Rectal smooth muscle tissue (tissue), 1 donor: ENCODE measurements around the gene WNK2.

Experiments
- H3K27ac ChIP-seq: one replicate; pipeline ENCODE4 v1.7.0; 2013; ENCODE audit warnings: low read depth, low read length, inconsistent platforms
- H3K27me3 ChIP-seq: one replicate; pipeline ENCODE4 v1.7.0; 2013; ENCODE audit warnings: low read length; ENCODE audit not compliant: control insufficient read depth, insufficient read depth
- H3K36me3 ChIP-seq: one replicate; pipeline ENCODE4 v1.7.0; 2013; ENCODE audit warnings: low read length; ENCODE audit not compliant: control insufficient read depth, insufficient read depth
- H3K4me1 ChIP-seq: one replicate; pipeline ENCODE4 v1.7.0; 2013; ENCODE audit warnings: low read length; ENCODE audit not compliant: control insufficient read depth, insufficient read depth
- H3K4me3 ChIP-seq: one replicate; pipeline ENCODE4 v1.7.0; 2013; ENCODE audit warnings: low read length
- H3K9ac ChIP-seq: one replicate; pipeline ENCODE4 v1.7.0; 2013; ENCODE audit warnings: low read length

Gene WNK2

GRCh38 chr9:93254806-93255493, 71.0 kb downstream of the WNK2 start:
- H3K4me3 ChIP-seq = no peak overlapping the region
- no peaks in the 10 kb centered on the region for H3K4me1 ChIP-seq
- no peak overlapping the region for H3K27ac ChIP-seq
- H3K9ac ChIP-seq = no peak overlapping the region
- no peaks in the 10 kb centered on the region for H3K27me3 ChIP-seq
- peaks cover 14% of the 10 kb centered on the region for H3K36me3 ChIP-seq

DNA sequence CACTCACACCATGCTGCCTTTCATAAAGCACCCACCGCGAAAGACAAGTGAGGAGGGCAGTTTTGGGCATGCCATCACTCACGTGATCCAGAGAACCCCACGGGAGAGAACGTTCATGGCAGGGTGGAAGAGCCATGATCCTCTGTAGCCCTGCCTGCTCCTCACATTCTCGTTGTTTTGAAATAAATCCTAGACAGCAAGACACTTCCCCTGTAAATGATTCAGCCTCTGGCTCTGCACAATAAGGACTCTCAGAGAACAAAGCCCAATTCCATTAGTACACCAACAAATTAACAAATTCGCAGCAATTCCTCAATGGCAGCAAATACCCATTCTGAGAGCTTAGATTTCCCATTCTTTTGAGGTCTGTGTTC, 71.5 kb downstream of the WNK2 start:
- Histone ChIP-seq H3K27ac (no peak overlapping the region), H3K9ac (no peak overlapping the region), H3K27me3 (no peaks in the 10 kb centered on the region), H3K36me3 (peaks cover 12% of the 10 kb centered on the region), H3K4me3 (no peak overlapping the region), H3K4me1 (no peaks in the 10 kb centered on the region)

DNA sequence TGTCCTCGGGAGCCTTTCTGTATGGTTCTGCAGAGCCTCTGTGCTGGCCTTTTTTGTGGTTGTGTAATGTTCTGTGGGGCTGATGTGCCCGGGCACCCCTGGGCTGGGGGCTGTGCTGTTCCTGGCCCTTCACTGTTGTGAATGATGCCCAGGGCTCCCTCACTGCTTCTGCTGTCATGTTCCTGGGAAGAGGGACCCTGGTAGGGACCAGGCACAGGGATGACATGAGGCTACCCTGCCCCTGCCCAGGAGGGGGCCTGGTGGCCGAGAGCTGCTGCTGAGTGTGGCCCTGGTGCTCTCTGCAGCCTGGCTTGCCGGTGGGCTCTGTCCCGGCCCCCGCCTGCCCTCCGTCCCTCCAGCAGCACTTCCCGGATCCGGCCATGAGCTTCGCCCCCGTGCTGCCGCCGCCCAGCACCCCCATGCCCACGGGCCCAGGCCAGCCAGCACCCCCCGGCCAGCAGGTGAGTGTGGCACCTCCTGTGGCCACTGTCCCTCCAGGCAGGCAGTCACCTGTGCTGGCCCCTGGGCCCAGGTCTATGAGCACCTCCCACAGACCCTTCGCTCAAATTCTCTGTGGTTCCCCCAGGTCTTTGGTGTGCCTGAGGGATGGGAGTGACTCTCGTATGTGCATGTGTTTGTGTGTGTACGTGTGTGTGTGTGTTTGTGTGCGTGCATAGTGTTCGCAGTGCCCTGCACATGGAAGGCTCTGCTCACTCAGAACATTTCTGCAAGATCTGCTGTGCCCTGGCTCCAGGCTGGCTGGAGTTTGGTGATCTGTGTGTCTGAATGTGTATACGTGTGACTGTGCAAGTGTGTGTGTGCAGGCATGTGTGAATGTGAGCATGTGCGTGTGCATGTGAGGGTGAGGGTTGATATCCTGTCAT, 72.3 kb downstream of the WNK2 start:
- Histone ChIP-seq H3K27me3 (no peaks in the 10 kb centered on the region), H3K4me1 (no peaks in the 10 kb centered on the region), H3K27ac (no peak overlapping the region), H3K36me3 (peaks cover 12% of the 10 kb centered on the region), H3K4me3 (no peak overlapping the region), H3K9ac (no peak overlapping the region)

GRCh38 chr9:93256878-93257807, 73.2 kb downstream of the WNK2 start:
- peaks cover 12% of the 10 kb centered on the region for H3K36me3 ChIP-seq
- H3K4me3 ChIP-seq = no peak overlapping the region
- H3K9ac ChIP-seq = no peak overlapping the region
- no peaks in the 10 kb centered on the region for H3K4me1 ChIP-seq
- no peak overlapping the region for H3K27ac ChIP-seq
- no peaks in the 10 kb centered on the region for H3K27me3 ChIP-seq

DNA sequence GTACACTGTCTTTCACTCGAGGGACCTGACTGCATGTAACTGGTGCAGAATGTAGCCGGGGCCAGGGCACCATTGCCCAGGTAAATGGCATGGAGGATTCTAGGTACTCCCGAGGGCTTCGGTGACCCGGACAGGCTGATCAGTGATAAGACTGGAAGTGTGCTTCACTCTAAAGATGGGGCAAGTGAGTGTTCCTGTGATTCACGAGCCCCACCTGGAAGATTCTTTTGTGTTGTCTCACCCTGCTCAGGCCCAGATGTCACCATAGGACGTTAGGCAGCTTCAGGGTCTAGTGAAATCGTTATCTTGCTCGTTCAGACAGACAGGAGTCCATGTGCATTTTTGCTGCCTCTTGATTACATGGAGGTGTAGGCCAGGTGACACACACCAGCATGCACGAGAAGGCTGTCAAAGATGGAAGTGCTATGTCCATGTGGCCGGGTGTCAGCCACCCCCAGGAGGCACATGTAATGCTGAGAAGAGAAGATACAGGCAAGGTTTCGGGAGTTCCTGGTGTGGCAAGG, 73.9 kb downstream of the WNK2 start:
- H3K9ac ChIP-seq = no peak overlapping the region

DNA sequence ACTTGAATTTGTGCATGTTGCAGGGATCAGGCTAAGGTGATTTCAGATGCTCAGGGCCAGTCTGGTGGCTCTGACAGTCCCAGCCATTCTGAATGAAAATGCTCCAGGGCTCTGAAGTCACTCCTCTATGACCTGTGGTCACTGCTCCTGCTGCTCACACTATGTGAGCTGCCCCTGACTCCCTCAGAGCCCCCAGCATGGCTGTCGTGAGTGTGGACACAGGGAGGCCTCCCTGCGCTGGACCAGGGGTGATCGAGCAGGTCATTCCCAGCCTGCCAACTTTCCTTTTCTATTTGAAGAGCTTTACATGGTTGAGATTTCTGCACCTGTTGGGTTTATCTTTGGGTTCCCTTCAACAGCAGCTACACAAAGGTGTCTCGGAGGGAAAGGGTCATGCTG, 74.5 kb downstream of the WNK2 start:
- no peaks in the 10 kb centered on the region for H3K4me1 ChIP-seq
- H3K27me3 ChIP-seq = no peaks in the 10 kb centered on the region
- H3K9ac ChIP-seq = no peak overlapping the region
- H3K4me3 ChIP-seq = no peak overlapping the region
- peaks cover 8% of the 10 kb centered on the region for H3K36me3 ChIP-seq
- H3K27ac ChIP-seq = no peak overlapping the region

More for the DNA sequence above, 73.9 kb downstream of the WNK2 start:
- H3K27me3 ChIP-seq = no peaks in the 10 kb centered on the region
- no peak overlapping the region for H3K4me3 ChIP-seq
- no peak overlapping the region for H3K27ac ChIP-seq
- H3K36me3 ChIP-seq = peaks cover 10% of the 10 kb centered on the region
- no peaks in the 10 kb centered on the region for H3K4me1 ChIP-seq

- Histone ChIP-seq H3K27me3 (no peaks in the 10 kb centered on the region), H3K4me1 (no peaks in the 10 kb centered on the region), H3K4me3 (no peak overlapping the region), H3K36me3 (peaks cover 9% of the 10 kb centered on the region), H3K27ac (no peak overlapping the region), H3K9ac (no peak overlapping the region)
Observed at GRCh38 chr9:93258818-93259489, 75.0 kb downstream of the WNK2 start.

GRCh38 chr9:93259490-93260262, 75.7 kb downstream of the WNK2 start:
- H3K27ac ChIP-seq = no peak overlapping the region
- no peak overlapping the region for H3K4me3 ChIP-seq
- no peaks in the 10 kb centered on the region for H3K27me3 ChIP-seq
- no peaks in the 10 kb centered on the region for H3K4me1 ChIP-seq
- H3K9ac ChIP-seq = no peak overlapping the region
- peaks cover 13% of the 10 kb centered on the region for H3K36me3 ChIP-seq

DNA sequence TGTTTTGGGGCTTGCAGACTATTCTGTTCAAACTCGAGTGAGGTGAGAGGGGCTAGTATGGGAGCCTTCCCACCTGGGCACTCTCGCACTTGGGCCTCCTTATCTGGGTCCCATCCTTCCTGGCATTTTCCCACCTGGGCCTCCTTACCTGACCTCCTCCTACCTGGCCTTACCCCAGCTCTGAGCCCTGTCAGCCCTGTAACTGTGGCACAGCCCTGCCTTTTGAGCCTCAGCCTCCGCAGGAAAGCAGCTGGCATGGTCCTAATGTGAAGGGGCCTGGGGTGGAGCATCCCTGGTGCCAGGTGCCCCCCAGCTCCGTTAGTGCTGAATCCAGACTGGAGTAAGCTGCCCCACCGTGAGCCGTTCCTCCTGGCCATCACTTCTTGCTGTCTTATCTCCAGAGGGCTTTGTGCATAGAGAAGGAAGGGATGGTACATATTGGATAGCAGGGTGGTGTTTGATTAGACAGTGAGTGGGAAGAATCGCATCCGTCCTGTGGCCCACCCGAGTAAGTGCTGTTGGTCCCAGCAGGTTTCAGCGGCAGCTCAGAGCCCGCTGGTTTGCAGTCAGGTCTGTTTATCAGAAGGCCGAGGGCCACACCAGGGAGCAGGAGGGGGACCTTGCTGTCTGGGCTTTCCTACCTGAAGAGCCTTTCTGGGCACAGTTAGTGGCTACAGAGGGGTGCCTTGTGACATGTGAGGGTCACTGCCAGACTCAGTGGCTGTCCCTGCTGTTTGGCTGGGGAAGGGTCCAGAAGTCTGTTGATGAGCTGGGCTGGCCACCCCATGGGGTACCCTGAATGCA, 76.5 kb downstream of the WNK2 start:
- Histone ChIP-seq H3K27me3 (no peaks in the 10 kb centered on the region), H3K36me3 (peaks cover 15% of the 10 kb centered on the region), H3K9ac (no peak overlapping the region), H3K4me3 (no peak overlapping the region), H3K4me1 (no peaks in the 10 kb centered on the region), H3K27ac (no peak overlapping the region)

- no peak overlapping the region for H3K27ac ChIP-seq
Observed at GRCh38 chr9:93261281-93261680, 77.3 kb downstream of the WNK2 start.

More at GRCh38 chr9:93261281-93261680, 77.3 kb downstream of the WNK2 start:
- Histone ChIP-seq H3K27me3 (no peaks in the 10 kb centered on the region), H3K9ac (no peak overlapping the region), H3K4me1 (no peaks in the 10 kb centered on the region), H3K4me3 (no peak overlapping the region), H3K36me3 (peaks cover 17% of the 10 kb centered on the region)
